GM12801 (cell line): Measurements from ENCODE around the gene ZNF646.

Experiments
- CTCF ChIP-seq: IDR thresholded peaks from one replicate; pipeline ENCODE4 v1.5.1; 2011; ENCODE audit warnings: control low read depth; ENCODE audit not compliant: insufficient read length; ENCODE audit errors: extremely low read depth

Gene ZNF646

GRCh38 chr16:31113121-31114120 is 39.2 kb downstream of the ZNF646 start:
- TF ChIP-seq CTCF, result no peak

- no peak for TF ChIP-seq CTCF
Observed at GRCh38 chr16:31114468-31114867, 40.2 kb downstream of the ZNF646 start.

- TF ChIP-seq CTCF, result no peak
Observed at GRCh38 chr16:31117384-31118222, 43.4 kb downstream of the ZNF646 start, which contains the start of gene KAT8. KAT8 (plus strand) TSS chr16:31117664; CDS start chr16:31117682, 18 bp downstream.

- no peak for TF ChIP-seq CTCF
Observed at GRCh38 chr16:31118223-31119155, 44.3 kb downstream of the ZNF646 start.

- TF ChIP-seq CTCF, result no peak
Observed at GRCh38 chr16:31120129-31120528, 45.9 kb downstream of the ZNF646 start.

GRCh38 chr16:31125844-31126243 is 51.6 kb downstream of the ZNF646 start:
- TF ChIP-seq CTCF, result no peak
